HFF-Myc (cell line): ENCODE results near the gene ABCA12.

Experiments used
- DNase-seq: peaks from one replicate; pipeline ENCODE4 v3.0.0-alpha.2; 2011; ENCODE audit warnings: low read depth; ENCODE audit errors: extremely low read depth
- H3K4me3 ChIP-seq: replicated peaks from 2 replicates; pipeline ENCODE4 v1.5.1; 2011; ENCODE audit warnings: low read depth, mild to moderate bottlenecking, control low read depth, low read length
- TF ChIP-seq, protein P1 (sequence below): IDR thresholded peaks from 2 replicates; pipeline ENCODE4 v1.5.1; 2012; ENCODE audit warnings: mild to moderate bottlenecking, low read depth, low read length, control low read depth; ENCODE audit errors: missing control alignments

ABCA12 gene

GRCh38 chr2:215105607-215106354 is 32.6 kb downstream of the ABCA12 start:
- no peak overlapping the region for H3K4me3 ChIP-seq
- DNase-seq = no peak
- TF ChIP-seq, protein P1, sequence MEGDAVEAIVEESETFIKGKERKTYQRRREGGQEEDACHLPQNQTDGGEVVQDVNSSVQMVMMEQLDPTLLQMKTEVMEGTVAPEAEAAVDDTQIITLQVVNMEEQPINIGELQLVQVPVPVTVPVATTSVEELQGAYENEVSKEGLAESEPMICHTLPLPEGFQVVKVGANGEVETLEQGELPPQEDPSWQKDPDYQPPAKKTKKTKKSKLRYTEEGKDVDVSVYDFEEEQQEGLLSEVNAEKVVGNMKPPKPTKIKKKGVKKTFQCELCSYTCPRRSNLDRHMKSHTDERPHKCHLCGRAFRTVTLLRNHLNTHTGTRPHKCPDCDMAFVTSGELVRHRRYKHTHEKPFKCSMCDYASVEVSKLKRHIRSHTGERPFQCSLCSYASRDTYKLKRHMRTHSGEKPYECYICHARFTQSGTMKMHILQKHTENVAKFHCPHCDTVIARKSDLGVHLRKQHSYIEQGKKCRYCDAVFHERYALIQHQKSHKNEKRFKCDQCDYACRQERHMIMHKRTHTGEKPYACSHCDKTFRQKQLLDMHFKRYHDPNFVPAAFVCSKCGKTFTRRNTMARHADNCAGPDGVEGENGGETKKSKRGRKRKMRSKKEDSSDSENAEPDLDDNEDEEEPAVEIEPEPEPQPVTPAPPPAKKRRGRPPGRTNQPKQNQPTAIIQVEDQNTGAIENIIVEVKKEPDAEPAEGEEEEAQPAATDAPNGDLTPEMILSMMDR = no peak

- DNase-seq = no peak
- H3K4me3 ChIP-seq = no peak overlapping the region
- TF ChIP-seq, protein P1 = no peak
Observed at GRCh38 chr2:215104226-215104625, 34.2 kb downstream of the ABCA12 start.

DNA sequence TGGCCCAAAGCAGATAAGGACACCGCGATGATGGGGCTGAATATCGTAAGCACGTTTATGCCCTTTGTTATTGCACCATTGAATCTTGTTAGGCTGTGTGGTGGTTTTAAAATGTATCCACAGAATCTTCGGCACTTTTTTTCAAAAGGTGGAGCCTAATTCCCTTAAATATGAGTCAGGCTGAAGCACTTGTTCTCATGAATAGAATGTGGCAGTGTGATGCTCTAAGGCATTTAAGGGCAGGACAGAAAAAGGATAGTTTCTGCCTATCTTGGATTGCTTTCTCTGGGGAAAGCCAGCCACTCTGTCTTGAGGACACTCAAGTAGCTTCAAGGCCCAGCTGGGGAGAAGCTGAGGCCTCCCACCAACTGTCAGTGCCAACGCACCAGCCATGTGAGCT is 39.6 kb downstream of the ABCA12 start:
- H3K4me3 ChIP-seq = no peak overlapping the region
- no peak for DNase-seq
- TF ChIP-seq, protein P1 = no peak

DNA sequence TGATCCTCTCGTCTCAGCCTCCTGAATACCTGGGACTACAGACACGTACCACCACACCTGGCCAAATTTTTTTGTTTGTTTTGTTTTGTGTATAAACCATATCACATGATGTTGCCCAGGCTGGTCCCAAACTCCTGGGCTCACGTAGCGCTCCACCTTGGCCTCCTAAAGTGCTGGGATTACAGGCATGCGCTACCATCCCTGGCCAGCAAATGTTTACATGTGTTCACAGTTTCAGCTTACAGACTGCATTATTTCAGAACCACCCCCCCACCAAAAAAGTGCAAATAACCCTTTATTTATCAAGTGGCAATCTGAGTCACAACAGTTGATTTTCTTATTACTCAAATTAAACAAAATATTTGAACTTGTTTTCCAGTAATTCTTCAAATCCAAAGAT is 54.3 kb downstream of the ABCA12 start:
- no peak overlapping the region for H3K4me3 ChIP-seq
- TF ChIP-seq, protein P1 = no peak
- DNase-seq = no peak

DNA sequence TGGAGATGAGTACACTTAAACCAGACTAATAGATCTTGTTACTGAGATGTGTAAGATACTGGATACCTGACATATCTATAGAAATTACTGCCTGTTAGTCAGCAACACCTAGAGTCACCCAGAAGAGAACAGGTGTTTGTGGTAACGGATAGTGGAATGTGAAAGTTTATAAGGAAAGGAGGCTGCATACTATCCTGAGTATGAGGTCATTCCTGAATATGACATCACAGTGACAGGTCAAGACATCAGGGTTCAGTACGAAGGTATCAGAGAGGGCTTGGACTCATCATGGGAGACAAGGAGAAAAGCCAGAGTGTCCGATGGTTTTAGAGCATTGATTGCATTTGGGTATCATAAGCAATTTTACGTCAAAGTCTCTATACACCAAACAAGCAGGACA is 55.3 kb downstream of the ABCA12 start:
- TF ChIP-seq, protein P1 = no peak
- no peak overlapping the region for H3K4me3 ChIP-seq
- no peak for DNase-seq

GRCh38 chr2:215082446-215082845 is 56.0 kb downstream of the ABCA12 start:
- H3K4me3 ChIP-seq = no peak overlapping the region
- no peak for DNase-seq
- TF ChIP-seq, protein P1 = no peak

GRCh38 chr2:215080545-215080944 is 57.9 kb downstream of the ABCA12 start:
- DNase-seq = no peak
- TF ChIP-seq, protein P1 = no peak
- H3K4me3 ChIP-seq = no peak overlapping the region
